Left ventricle myocardium inferior (tissue), 1 donor: Measurements from ENCODE around the gene STK17A. TPM values are rescaled to one million over a fixed set of nuclear protein-coding genes. Genes with fewer than 3 reads are reported as not detected.

Experiments
- DNase-seq: peaks from one replicate; pipeline ENCODE4 v3.0.0-alpha.2; 2020
- H3K27ac ChIP-seq: fragments of 200-600 bp; replicated peaks from 2 replicates; pipeline ENCODE4 v1.8.0; 2021
- H3K27me3 ChIP-seq: fragments of 200-600 bp; 2 replicates; pipeline ENCODE4 v1.8.0; 2021; ENCODE audit warnings: low read depth
- H3K36me3 ChIP-seq: fragments of 200-600 bp; 2 replicates; pipeline ENCODE4 v1.8.0; 2021
- H3K4me1 ChIP-seq: fragments of 200-600 bp; 2 replicates; pipeline ENCODE4 v1.8.0; 2021
- H3K4me3 ChIP-seq: fragments of 200-600 bp; 2 replicates; pipeline ENCODE4 v1.8.0; 2021; ENCODE audit warnings: mild to moderate bottlenecking, moderate library complexity
- H3K9me3 ChIP-seq: fragments of 200-600 bp; replicated peaks from 2 replicates; pipeline ENCODE4 v1.8.0; 2021
- CTCF ChIP-seq: fragments of 200-600 bp; IDR thresholded peaks from 2 replicates; pipeline ENCODE4 v1.8.0; 2021; ENCODE audit warnings: antibody characterized with exemption, mild to moderate bottlenecking, borderline replicate concordance
- intact Hi-C: fragments of 100-400 bp; cut with micrococcal nuclease; formaldehyde crosslinking; loops from one replicate; pipeline ENCODE4 v1.11.0; 2022
- total RNA-seq: library from RNA; stranded (reverse); fragmentation: NEBNext Ultra II Directional; extraction: Animal tissue kit (Norgen Biotek cat#: 25700); gene quantifications from one replicate; pipeline ENCODE4 v1.2.1, GENCODE V29; 2021
- donor health status: DM: no; HTN: yes; CAD: no; lungs with severe emphysema.

The STK17A gene
- total RNA-seq, 1 donor from 2014 or later: 32.3 TPM

GRCh38 chr7:43649755-43650274 lies 66.9 kb downstream of the STK17A start:
- Histone ChIP-seq H3K27me3 (no peaks in the 10 kb centered on the region), H3K4me3 (no peak overlapping the region), H3K27ac (peak overlapping the region; percentile 93), H3K9me3 (no peaks in the 10 kb centered on the region), H3K4me1 (peaks cover 75% of the 10 kb centered on the region), H3K36me3 (no peaks in the 10 kb centered on the region)
- intact Hi-C loops: no loop called here
- no peak for TF ChIP-seq CTCF
- no peak for DNase-seq

- DNase-seq: no peak
- peak overlapping the region; percentile 93 for H3K27ac ChIP-seq
- intact Hi-C loops: no loop called here
- TF ChIP-seq CTCF: no peak
- no peaks in the 10 kb centered on the region for H3K27me3 ChIP-seq
- H3K4me1 ChIP-seq: peaks cover 68% of the 10 kb centered on the region
- H3K36me3 ChIP-seq: no peaks in the 10 kb centered on the region
- H3K9me3 ChIP-seq: no peaks in the 10 kb centered on the region
- H3K4me3 ChIP-seq: no peak overlapping the region
Measured at GRCh38 chr7:43650457-43651052, 67.6 kb downstream of the STK17A start.

GRCh38 chr7:43652364-43652763 lies 69.5 kb downstream of the STK17A start:
- intact Hi-C loops: no loop called here
- Histone ChIP-seq H3K4me3 (no peak overlapping the region), H3K4me1 (peaks cover 50% of the 10 kb centered on the region), H3K27ac (no peak overlapping the region), H3K36me3 (peaks cover 3% of the 10 kb centered on the region), H3K9me3 (no peaks in the 10 kb centered on the region), H3K27me3 (no peaks in the 10 kb centered on the region)
- no peak for DNase-seq
- TF ChIP-seq CTCF: no peak

- Histone ChIP-seq H3K4me1 (peaks cover 39% of the 10 kb centered on the region), H3K36me3 (peaks cover 3% of the 10 kb centered on the region), H3K27me3 (no peaks in the 10 kb centered on the region), H3K27ac (no peak overlapping the region), H3K9me3 (no peaks in the 10 kb centered on the region), H3K4me3 (no peak overlapping the region)
- intact Hi-C loops: no loop called here
- no peak for DNase-seq
- no peak for TF ChIP-seq CTCF
Measured at GRCh38 chr7:43653466-43653865, 70.6 kb downstream of the STK17A start.

GRCh38 chr7:43653891-43654504 lies 71.1 kb downstream of the STK17A start:
- Histone ChIP-seq H3K36me3 (peaks cover 3% of the 10 kb centered on the region), H3K27ac (no peak overlapping the region), H3K27me3 (no peaks in the 10 kb centered on the region), H3K9me3 (no peaks in the 10 kb centered on the region), H3K4me3 (no peak overlapping the region), H3K4me1 (peaks cover 37% of the 10 kb centered on the region)
- DNase-seq: no peak
- intact Hi-C loops: no loop called here
- TF ChIP-seq CTCF: no peak
